DMS 273 (cell line): ENCODE results near the gene ZNF224.
"Not testable (repeated sequence)": the region's sequence is repeated elsewhere in the genome, so short reads cannot be mapped to it uniquely, and the experiment has no call there.

Experiments
- DNase-seq: peaks from one replicate; lab custom pipeline; 2025; ENCODE audit not compliant: unreplicated experiment; lab: John Stamatoyannopoulos, UW

The ZNF224 gene

DNA sequence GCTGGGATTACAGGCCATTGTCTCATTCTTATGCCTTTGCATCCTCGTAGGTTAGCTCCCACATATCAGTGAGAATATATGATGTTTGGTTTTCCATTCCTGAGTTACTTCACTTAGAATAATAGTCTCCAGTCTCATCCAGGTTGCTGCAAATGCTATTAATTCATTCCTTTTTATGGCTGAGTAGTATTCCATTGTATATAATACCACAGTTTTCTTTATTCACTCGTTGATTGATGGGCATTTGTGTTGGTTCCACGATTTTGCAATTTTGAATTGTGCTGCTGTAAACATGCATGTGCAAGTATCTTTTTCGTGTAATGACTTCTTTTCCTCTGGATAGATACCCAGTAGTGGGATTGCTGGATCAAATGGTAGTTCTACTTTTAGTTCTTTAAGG, 27.0 kb downstream of the ZNF224 start:
- not testable (repeated sequence) for DNase-seq

DNA sequence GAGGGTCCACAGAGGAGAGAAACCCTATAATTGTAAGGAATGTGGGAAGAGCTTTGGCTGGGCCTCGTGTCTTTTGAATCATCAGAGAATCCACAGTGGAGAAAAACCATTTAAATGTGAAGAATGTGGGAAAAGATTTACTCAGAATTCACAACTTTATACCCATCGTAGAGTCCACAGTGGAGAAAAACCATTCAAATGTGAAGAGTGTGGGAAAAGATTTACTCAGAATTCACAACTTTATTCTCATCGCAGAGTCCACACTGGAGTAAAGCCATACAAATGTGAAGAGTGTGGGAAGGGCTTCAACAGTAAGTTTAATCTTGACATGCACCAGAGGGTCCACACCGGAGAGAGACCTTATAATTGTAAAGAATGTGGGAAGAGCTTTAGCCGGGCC, 37.8 kb downstream of the ZNF224 start:
- DNase-seq: no peak

DNA sequence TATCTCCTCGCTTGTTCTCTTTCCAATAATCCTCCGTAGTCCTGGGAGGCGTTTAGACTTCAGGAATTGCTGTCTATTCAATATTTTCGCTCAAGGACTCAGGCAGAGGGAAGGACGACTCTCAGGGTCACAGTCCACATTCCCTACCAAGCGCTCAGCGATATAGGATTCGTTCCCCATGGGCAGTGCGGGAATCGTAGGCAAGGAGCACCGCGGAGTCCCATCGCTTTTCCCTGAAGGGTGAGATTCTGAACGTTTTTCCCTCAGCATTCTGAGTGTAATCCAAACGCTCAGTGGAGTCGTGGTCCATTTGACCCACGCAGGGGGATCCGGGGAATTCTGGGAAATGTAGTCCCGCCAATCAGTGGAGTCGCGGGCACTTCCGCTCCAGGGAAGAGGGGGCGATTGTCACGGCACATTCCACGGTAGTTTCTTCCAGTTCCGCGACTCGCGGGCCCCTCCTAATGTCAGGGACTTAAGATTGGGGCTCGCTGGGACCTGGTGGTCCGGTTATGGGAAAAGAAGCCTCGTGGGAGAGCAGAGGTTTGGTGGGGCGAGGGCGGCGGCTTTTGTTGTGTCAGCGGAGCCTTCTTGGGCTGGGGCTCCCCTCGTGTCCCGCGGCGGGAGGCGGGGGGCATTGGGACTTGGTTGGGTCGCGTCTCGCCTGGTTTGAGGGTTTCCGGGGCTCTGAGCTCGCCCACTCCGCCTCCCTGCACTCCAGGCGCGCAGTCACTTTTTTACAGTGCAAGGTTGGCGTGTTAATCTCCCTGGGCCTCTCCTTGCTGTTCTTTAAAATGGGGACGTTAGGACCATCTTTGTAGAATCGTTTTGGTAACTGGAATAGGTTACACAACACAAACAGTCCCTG, 47.3 kb downstream of the ZNF224 start, which contains the start of gene ZNF234:
Gene ZNF234 (plus strand): TSS at position 364 of the 868 bp plus-strand sequence. CDS start 3,079 bp downstream, outside the sequence.
- peak; percentile 90 for DNase-seq

DNA sequence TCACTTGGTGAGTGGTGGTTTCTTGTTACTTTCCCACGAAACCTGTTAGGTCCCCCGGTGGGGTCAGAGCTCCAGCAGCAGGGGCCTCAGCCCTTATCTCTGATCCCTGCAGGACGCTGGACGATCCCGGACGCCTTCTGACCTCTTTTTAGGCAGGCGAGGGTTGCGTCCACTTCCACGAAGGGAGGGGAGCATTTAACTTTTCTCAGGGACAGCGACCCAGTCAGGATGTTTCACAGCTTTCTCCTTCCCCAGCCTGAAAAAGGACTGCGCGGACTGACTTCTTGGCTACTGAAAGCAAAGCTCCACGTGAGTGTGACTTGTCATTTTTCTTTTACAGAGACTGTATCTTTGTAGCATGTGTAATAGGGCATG, 47.9 kb downstream of the ZNF224 start:
- DNase-seq: peak; percentile 35

DNA sequence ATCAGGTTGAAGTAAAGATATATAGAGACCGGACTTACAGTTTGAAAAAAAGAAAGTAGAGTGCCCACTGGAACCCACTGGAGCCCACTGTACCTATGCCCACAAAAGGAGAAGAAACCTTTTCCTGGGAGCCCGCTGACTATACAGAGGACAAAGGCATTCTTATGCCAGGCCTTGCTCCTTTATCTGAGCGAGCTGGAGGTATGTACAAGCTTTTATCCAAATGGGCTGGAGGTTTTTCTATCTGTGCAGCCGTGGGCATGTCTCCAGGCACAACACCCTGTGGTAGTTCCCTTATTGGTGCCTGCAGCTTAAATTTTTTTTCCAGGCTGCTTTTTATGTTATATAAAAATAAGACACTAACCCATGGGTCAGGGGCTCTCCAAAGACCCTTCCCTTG, 55.6 kb downstream of the ZNF224 start:
- no peak for DNase-seq

DNA sequence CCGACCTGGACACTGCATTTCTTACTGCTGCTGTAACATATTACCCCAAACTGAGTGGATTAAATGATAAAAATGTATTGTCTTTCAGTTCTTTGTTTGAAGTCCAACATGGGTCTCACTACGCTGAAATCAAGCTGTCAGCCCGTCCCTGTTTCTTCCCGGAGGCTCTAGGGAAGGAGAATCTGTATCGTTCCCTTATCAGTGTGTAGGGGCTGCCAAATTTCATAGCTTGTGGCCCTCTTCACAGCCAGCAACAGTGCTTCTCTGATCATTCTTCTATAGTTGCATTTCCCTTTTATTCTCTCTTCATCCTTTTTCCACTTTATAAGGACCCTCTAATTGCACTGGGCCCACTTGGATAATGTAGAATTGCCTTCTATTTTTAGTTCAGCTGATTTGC, 57.3 kb downstream of the ZNF224 start:
- DNase-seq: no peak

DNA sequence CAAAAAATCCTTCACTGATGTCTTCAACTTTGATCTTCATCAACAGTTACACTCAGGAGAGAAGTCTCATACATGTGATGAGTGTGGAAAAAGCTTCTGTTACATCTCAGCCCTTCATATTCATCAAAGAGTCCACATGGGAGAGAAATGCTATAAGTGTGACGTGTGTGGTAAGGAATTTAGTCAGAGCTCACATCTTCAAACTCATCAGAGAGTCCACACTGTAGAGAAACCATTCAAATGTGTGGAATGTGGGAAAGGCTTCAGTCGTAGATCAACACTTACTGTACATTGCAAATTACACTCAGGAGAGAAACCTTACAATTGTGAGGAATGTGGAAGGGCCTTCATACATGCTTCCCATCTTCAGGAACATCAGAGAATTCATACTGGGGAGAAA, 62.3 kb downstream of the ZNF224 start:
- DNase-seq: no peak
